ENCODE measurements around the gene PRPH.
"Not testable (repeated sequence)": the region's sequence is repeated elsewhere in the genome, so short reads cannot be mapped to it uniquely, and the experiment has no call there.

Gene PRPH

DNA sequence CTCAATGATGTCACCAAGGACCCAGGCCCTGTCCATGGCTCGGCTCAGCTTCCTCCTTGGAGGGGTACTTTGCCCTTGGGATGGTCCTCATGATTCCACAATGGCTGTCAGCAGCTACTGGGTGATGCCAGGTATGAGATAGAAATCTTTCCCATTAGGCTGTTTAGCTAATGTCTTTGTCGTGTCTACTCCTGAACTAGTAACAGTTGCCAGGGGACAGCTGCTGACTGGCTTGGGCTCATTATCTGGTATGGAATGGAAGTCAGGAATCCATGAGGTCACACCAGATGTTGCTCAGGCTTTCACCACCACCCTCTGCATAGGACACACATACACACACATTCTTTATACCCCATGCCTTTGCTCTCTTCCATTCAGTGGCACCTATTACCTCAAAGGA lies 9.2 kb downstream of the PRPH start:
- DNase-seq, result no peak

DNA sequence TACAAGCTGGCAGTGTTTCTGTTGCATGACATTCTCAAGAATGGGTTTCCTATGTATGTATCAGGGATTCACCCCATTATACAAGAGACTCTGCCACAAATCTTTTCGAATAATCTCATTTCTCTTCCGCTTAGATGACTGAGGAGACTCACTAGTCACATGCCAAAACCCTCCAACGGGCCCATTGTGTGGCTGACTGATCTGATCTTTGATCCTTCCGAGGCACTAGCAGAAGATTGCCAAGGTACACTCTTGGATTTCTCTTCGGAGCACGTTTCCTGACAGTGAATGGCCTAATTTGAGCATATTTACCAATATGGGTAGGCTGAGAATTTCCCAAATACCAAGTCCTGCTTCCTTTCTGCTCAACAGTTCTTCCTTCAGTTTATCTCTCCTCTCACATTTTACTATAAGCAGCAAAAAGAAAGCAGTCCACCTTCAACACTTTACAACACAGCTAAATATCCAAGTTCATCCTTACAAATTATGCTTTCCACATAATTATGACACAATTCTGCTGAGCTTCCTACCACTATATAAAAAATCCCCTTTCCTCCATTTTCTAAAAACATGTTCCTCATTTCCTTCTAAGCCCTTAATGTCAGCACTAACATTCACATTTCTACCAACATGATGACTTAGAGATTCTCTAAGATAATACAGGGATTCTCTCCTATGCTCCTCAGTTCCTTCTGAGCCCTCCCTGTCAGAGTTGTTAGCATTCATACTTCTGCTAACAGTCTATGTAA lies 11.0 kb downstream of the PRPH start:
- no peak for DNase-seq

DNA sequence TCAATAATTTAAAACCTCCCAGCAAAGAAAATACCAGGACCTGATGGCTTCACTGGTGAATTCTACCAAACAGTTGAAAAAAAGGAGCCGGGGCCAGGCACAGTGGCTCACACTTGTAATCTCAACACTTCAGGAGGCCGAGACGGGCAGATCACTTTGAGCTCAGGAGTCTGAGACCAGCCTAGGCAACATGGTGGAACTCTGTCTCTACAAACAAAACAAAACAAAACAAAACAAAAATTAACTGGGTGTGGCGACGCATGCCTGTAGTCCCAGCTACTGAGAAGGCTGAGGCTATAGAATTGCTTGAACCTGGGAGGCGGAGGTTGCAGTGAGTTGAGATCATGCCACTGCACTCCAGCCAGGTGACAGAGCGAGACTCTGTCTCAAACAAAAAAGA lies 14.4 kb downstream of the PRPH start:
- no peak for DNase-seq

DNA sequence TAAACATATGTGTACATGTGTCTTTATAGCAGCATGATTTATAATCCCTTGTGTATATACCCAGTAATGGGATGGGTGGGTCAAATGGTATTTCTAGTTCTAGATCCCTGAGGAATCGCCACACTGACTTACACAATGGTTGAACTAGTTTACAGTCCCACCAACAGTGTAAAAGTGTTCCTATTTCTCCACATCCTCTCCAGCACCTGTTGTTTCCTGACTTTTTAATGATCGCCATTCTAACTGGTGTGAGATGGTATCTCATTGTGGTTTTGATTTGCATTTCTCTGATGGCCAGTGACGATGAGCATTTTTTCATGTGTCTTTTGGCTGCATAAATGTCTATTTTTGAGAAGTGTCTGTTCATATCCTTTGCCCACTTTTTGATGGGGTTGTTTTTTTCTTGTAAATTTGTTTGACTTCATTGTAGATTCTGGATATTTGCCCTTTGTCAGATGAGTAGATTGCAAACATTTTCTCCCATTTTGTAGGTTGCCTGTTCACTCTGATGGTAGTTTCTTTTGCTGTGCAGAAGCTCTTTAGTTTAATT lies 15.6 kb downstream of the PRPH start:
- DNase-seq, result not testable (repeated sequence)

DNA sequence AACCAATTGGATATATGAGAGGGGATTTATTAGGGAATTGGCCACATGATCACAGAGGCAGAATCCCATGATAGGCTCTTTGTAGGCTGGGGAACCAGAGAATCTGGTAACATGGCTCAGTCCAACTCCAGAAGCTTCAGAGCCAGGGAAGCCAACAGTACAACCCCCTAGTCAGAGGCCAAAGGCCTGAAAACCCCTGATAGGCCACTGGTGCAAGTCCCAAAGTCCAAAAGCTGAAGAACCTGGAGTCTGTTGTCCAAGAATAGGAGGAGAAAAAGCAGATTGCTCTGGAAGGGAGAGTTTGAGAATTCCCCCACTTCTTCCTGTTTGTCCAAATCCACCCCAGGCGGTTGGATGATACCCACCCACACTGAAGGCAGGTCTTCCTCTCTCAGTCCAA lies 19.9 kb downstream of the PRPH start:
- DNase-seq, result no peak

DNA sequence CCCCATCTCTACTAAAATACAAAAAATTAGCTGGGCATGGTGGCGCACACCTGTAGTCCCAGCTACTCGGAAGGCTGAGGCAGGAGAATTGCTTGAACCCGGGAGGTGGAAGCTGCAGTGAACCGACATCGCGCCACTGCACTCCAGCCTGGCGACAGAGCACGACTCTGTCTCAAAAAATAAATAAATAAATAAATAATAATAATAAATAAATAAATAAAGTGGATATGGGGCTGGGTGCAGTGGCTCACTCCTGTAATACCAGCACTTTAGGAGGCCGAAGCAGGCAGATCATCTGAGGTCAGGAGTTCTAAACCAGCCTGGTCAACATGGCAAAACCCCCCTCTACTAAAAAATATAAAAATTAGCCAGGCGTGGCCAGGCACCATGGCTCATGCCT lies 22.2 kb downstream of the PRPH start:
- DNase-seq, result not testable (repeated sequence)

DNA sequence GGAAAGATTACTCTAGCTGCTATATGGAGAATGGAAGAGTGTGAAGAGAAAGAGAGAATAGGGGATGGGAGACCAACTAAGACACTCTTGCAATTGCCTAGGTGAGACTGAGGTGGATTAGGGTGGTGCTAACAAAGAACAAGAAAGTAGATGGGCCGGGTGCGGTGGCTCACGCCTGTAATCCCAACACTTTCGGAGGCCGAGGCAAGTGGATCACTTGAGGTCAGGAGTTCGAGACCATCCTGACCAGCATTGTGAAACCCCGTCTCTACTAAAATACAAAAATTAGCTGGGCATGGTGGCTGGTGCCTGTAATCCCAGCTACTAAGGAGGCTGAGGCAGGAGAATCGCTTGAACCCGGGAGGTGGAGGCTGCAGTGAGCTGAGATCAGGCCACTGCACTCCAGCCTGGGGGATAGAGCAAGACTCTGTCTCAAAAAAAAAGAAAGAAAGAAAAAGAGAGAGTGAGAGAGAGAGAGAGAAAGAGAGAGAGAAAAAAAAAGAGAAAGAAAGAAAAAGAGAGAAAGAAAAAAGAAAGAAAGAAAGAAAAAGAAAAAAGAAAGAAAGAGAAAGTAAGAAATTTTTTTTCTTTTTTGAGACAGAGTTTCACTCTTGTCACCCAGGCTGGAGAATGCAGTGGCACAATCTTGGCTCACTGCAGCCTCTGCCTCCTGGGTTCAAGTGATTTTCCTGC lies 25.6 kb downstream of the PRPH start:
- not testable (repeated sequence) for DNase-seq

DNA sequence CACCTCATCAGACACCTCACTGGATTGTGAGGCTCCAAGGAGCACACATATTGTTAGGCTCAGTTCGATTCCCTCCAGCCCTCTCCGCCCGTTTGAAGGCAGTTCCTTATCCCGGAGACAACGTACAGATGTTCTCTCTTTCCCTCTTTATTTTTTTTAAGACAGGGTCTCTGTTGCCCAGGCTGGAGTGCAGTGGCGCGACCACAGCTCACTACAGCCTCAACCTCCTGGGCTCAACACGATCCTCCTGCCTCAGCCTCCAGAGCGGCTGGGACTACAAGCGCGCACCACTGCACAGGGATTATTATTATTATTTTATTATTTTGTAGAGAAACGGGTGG lies 27.4 kb downstream of the PRPH start:
- DNase-seq, result no peak

DNA sequence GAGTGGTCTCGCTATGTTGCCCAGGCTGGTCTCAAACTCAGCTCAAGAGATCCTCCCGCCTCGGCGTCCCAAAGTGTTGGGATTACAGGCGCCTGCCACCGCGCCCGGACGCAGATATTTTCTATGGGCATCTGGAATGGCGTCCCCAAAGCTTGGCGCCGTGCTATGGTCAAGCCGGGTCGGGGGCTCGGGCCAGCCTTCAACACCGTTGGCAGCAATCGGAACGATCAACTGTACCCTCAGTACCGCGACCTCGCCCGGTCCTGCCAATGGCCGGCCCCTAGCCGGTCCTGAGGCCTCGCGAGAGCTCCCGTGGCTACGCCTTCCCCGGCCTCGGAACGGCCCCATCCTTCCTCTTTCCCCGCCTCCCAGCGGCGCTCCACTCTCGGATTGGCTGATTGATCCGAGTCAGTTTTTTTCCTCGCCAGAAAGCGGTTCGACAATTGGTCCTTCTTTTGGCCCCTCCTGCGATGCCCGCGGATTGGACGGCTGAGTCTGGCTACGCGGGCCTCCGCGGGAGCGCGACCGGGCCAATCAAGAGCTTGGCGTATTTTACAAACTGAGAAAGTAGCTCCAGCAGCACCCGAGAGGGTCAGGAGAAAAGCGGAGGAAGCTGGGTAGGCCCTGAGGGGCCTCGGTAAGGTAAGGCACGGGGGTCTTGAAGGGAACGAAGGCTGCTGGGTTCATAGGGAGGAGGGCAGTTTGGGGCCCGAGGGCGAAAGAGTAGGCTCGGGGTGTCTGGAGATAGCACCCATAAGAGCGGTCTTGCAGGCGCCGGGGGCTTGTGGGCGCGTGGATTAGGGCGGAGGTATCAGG lies 28.0 kb downstream of the PRPH start, which contains the start of gene TROAP:
TROAP (plus strand) TSS at position 548 of the 816 bp plus-strand sequence. CDS start 354 bp downstream, outside the sequence.
- peak; percentile 99 for DNase-seq

DNA sequence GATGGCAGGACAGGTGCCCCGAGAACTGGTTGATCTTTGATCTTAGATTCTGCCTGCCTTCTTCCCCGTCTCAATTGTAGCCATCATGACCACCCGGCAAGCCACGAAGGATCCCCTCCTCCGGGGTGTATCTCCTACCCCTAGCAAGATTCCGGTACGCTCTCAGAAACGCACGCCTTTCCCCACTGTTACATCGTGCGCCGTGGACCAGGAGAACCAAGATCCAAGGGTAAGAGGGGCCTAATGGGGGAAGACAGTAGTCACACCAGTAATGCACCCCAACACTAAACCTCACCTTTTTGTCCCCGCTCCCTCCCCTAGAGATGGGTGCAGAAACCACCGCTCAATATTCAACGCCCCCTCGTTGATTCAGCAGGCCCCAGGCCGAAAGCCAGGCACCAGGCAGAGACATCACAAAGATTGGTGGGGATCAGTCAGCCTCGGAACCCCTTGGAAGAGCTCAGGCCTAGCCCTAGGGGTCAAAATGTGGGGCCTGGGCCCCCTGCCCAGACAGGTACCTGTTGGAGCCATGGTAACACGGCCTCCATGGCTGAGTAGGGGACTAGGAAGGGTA lies 28.7 kb downstream of the PRPH start:
- no peak for DNase-seq

DNA sequence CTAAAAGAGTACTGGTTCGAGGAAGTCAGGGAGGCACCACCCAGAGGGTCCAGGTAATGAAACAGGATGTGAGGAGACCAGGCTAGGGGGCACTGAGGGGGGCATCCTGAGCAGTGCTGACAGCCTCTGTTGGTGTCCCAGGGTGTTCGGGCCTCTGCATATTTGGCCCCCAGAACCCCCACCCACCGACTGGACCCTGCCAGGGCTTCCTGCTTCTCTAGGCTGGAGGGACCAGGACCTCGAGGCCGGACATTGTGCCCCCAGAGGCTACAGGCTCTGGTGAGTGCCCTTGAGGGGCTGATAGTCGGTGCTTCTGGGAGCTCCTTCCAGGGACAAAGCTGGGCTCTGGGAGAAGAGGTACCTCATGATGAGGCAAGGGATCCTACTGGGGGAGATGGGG lies 30.7 kb downstream of the PRPH start:
- DNase-seq, result no peak

DNA sequence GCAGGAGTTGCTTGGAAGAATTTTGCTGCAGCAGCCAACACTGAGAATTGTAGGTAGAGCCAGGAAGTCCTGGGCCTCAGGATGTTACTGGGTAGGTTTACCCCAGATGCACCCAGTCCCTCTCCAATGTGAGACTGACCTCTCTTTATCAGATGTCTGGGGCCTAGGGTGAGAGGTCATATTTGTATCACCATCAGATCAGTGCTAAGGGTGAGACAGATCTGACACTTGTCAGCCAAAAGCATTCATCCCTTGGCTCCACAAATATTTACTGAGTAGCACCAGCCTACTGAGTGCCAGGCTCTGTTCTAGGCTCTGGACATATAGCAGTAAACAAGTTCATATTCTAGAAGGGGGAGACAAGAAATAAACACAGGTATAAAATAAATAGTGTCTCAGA lies 32.4 kb downstream of the PRPH start:
- no peak for DNase-seq

DNA sequence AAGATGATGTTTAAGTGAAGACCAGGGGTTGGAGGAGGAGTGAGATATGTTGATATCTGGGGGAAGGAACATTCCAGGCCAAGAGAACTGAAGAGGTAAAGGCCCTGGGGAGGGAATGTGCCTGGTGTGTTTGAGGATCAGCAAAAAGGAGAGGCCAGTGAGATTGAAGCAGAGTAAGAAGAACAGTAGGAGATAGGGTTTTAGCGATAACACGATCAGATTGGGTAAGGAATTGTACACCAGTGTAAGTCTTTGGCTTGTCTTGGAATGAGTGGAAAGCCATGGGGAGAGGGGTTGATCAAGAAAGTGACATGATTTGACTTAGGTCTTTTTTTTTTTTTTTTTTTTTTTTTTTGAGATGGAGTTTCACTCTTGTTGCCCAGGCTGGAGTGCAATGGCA lies 32.9 kb downstream of the PRPH start:
- no peak for DNase-seq

DNA sequence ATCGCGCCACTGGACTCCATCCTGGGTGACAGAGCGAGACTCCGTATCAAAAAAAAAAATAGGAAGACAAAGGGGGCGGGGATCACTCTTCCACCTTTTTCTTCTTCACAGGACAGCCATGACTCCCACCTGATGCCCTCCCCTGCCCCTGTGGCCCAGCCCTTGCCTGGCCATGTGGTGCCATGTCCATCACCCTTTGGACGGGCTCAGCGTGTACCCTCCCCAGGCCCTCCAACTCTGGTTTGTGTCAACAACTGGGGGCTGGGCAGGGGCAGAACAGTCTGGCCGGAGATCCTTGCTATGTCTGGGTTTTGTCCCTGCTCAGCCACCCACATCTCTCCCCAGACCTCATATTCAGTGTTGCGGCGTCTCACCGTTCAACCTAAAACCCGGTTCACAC lies 33.9 kb downstream of the PRPH start:
- no peak for DNase-seq

DNA sequence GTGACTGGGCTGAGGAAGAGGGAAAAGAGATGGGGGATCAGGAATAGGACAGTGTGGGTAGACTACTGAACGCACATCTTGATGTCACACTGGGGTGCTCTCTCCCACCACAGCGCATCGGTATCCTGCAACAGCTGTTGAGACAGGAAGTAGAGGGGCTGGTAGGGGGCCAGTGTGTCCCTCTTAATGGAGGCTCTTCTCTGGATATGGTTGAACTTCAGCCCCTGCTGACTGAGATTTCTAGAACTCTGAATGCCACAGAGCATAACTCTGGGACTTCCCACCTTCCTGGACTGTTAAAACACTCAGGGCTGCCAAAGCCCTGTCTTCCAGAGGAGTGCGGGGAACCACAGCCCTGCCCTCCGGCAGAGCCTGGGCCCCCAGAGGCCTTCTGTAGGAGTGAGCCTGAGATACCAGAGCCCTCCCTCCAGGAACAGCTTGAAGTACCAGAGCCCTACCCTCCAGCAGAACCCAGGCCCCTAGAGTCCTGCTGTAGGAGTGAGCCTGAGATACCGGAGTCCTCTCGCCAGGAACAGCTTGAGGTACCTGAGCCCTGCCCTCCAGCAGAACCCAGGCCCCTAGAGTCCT lies 35.2 kb downstream of the PRPH start:
- no peak for DNase-seq

DNA sequence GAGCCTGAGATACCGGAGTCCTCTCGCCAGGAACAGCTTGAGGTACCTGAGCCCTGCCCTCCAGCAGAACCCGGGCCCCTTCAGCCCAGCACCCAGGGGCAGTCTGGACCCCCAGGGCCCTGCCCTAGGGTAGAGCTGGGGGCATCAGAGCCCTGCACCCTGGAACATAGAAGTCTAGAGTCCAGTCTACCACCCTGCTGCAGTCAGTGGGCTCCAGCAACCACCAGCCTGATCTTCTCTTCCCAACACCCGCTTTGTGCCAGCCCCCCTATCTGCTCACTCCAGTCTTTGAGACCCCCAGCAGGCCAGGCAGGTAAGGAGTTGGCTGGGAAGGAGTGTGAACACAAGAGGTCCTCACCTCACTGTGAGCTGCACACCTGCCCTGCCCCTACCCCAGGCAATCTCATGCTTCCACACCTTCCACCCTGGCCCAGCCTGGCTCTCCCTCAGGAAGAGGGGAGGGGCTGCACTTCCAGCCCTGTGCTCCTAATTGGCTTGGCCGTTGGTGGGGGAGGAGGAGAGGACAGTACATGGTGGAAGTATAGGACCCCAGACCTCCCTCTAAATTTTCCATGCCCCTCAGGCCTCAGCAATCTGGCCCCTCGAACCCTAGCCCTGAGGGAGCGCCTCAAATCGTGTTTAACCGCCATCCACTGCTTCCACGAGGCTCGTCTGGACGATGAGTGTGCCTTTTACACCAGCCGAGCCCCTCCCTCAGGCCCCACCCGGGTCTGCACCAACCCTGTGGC lies 35.9 kb downstream of the PRPH start:
- DNase-seq, result no peak

DNA sequence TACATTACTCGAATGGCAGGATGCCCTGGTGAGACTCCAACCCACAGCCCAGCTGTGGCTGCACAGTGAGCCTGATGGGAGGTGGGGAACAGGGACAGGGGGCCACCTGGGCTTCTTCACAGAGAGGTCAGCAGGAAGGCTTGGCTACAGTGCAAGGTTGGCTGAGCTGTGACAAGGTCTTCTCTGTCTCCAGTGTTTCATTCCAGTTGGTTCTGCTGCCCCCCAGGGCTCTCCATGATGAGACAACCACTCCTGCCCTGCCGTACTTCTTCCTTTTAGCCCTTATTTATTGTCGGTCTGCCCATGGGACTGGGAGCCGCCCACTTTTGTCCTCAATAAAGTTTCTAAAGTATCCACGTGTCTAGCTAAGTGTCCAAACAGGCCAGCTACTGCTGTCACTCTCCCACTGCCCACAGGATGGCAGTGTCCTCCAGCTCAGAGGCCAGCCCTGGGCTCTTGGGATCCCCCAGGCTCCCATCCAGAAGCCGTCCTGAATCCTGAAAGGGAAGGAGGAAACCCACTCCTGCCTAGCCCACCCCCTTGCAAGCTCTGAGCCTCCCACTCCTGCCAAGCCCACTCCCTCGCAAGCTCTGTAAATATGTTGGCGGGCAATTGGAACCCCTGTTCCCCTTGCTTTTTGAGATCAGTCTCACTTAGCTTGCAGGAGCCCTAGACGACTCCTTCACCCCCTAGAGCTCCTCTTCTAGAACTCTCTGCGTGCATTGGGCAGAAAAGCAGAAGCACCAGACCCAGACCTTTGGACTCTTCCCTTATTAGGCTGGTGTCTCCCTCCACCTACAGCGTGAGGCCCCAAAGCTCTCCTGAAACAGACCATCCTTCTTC lies 36.7 kb downstream of the PRPH start:
- DNase-seq, result peak in 1 of 2 experiments; percentile 49

DNA sequence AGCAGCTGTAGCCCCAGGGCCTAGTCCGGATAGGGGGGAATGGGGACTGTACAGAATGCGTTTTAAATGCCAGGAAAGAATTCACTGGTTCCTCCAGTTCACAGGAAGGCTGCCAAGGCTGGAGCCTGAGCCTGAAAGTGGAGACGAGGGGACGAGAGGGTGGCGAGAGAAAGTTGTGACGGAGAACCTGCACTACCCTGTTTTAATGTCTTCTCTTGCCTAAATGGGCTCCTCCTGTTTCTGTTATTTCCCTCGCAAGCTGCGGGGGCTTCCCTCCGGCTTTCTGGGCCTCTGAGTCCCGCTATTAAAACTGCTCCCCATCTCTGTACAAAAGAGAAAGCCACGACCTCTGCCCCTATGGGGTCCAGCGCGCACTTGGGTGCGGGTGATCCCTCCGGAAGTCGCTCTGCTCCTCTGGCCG lies 37.5 kb downstream of the PRPH start:
- DNase-seq, result no peak

DNA sequence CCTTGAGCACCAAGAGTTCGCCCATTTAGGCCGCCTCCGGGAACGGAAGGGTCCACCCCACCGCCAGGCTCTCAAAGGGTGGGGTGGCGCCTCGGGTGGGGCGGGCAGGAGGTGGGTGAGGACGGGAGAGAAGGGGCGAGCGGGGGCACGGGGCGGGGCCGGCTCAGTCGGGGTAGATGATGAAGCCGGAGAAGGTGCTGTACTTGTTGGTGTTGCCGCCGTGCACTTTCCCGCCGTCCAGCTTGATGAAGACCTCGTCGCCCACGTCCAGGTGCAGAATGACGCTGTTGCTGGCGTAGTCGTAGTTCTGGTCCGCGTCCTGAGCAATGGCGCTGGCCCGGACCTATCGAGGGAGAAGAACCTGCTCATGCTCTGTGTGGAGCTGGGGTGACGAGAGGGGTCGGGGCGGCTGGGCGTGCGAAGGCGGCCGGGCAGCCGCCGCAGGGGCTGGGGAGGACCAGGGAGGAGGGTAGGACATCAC lies 38.0 kb downstream of the PRPH start:
- no peak for DNase-seq

DNA sequence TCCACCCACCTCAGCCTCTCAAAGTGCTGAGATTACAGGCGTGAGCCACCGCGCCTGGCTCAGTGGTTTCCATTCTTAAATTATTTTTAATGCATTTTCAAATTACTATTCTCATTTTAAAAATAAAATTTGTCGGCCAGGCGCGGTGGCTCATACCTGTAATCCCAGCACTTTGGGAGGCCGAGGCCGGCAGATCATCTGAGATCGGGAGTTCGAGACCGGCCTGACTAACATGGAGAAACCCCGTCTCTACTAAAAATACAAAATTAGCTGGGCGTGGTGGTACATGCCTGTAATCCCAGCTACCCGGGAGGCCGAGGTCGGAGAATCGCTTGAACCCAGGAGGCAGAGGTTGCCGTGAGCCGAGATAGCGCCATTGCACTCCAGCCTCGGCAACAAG lies 38.8 kb downstream of the PRPH start:
- not testable (repeated sequence) for DNase-seq

DNA sequence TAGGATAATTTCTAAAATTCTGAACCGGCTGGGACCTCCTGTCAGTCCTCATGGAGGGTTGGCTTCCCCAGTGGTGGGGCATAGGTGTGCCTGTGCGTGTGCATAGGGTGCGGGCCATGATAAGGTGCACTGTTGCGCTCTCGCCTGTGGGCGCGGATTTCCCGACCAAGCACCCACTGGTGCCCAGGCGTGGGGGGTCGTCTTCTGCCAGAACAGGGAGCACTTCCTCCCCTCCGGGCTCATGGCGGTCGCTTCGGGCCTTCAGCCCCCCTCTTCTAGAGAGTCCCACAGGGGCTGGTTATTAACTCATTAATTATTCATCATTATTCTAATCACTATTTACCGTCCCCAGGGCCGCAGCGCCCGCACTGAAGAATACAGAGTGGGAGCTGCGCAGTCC lies 39.3 kb downstream of the PRPH start:
- no peak for DNase-seq

Measured in NCI-H2081 (cell line).